ENCODE data around the gene IL18RAP.

Gene IL18RAP

GRCh38 chr2:102422910-102423309, at the start of gene IL18RAP:
IL18RAP (plus strand) TSS chr2:102423160; CDS start chr2:102423278, 118 bp downstream.
- no peak for DNase-seq

- no peak for DNase-seq
Observed at GRCh38 chr2:102376052-102376591, 46.8 kb upstream of the IL18RAP start.

- DNase-seq = no peak
Observed at GRCh38 chr2:102383722-102384121, 39.2 kb upstream of the IL18RAP start.

- DNase-seq = no peak
Observed at GRCh38 chr2:102385522-102385921, 37.4 kb upstream of the IL18RAP start.

- DNase-seq = no peak
Observed at GRCh38 chr2:102386004-102386403, 37.0 kb upstream of the IL18RAP start.

GRCh38 chr2:102386867-102387541, 36.0 kb upstream of the IL18RAP start:
- DNase-seq = no peak

GRCh38 chr2:102387763-102388546, 35.0 kb upstream of the IL18RAP start:
- no peak for DNase-seq

GRCh38 chr2:102391565-102391964, 31.4 kb upstream of the IL18RAP start:
- no peak for DNase-seq

GRCh38 chr2:102392096-102392495, 30.9 kb upstream of the IL18RAP start:
- DNase-seq = no peak

- DNase-seq = no peak
Observed at GRCh38 chr2:102392942-102393341, 30.0 kb upstream of the IL18RAP start.

- DNase-seq = no peak
Observed at GRCh38 chr2:102396012-102396411, 26.9 kb upstream of the IL18RAP start.

GRCh38 chr2:102397209-102397608, 25.8 kb upstream of the IL18RAP start:
- DNase-seq = no peak

GRCh38 chr2:102399499-102400141, 23.3 kb upstream of the IL18RAP start:
- DNase-seq = no peak

- no peak for DNase-seq
Observed at GRCh38 chr2:102401456-102401855, 21.5 kb upstream of the IL18RAP start.

- no peak for DNase-seq
Observed at GRCh38 chr2:102401865-102402264, 21.1 kb upstream of the IL18RAP start.

- DNase-seq = no peak
Observed at GRCh38 chr2:102410952-102411351, 12.0 kb upstream of the IL18RAP start.

GRCh38 chr2:102412199-102412598, 10.8 kb upstream of the IL18RAP start:
- no peak for DNase-seq

- no peak for DNase-seq
Observed at GRCh38 chr2:102417946-102418345, 5.0 kb upstream of the IL18RAP start.

- DNase-seq = no peak
Observed at GRCh38 chr2:102418421-102418961, 4.5 kb upstream of the IL18RAP start.

- DNase-seq = no peak
Observed at GRCh38 chr2:102420290-102420689, 2.7 kb upstream of the IL18RAP start.

GRCh38 chr2:102421890-102422759, 835 bp upstream of the IL18RAP start:
- no peak for DNase-seq

GRCh38 chr2:102423368-102423767, 408 bp downstream of the IL18RAP start:
- no peak for DNase-seq
